HepG2 (cell line): ENCODE data around the gene MPI. TPM values are rescaled to one million over a fixed set of nuclear protein-coding genes. Genes with fewer than 3 reads are reported as not detected.

Experiments
- ATAC-seq: fragments of 200-7000 bp; cut with Tn5 transposase; 3 replicates; pipeline ENCODE4 v1.9.1; 2020; ENCODE audit warnings: mild to moderate bottlenecking, moderate library complexity
- BruUV-seq: library from RNA; stranded (reverse); fragments of 400-500 nt; replicated peaks from 2 replicates; lab custom pipeline; 2021; lab: Mats Ljungman, UMichigan
- CTCF ChIA-PET: fragments of 300-600 bp; formaldehyde crosslinking; extraction: SDS; loops from one replicate; lab custom pipeline; 2021; ENCODE audit warnings: low total read pairs, inconsistent platforms, low intra/inter-chr PET ratio; lab: Yijun Ruan, JAX
- POLR2A ChIA-PET: fragments of 350-600 bp; sonication (Branson Sonifier 250); formaldehyde crosslinking; loops from one replicate; lab custom pipeline; 2020; ENCODE audit warnings: antibody characterized with exemption, inconsistent platforms; lab: Yijun Ruan, JAX
- DNase-seq: peaks from one replicate; pipeline ENCODE4 v3.0.0-alpha.2; 2015; ENCODE audit warnings: low spot score
- FAIRE-seq: peaks from 3 replicates; lab custom pipeline; 2011; peaks lifted over from hg19 to GRCh38; lab: Jason Lieb, UNC
- H2AFZ ChIP-seq: one replicate; pipeline ENCODE4 v1.6.1; 2011; ENCODE audit warnings: low read length, inconsistent platforms
- H3K27ac ChIP-seq: fragments of 300-600 bp; 3 replicates; pipeline ENCODE4 v1.8.0; 2011; ENCODE audit warnings: mixed run types, mild to moderate bottlenecking, mixed read lengths, low read length, inconsistent platforms; ENCODE audit not compliant: insufficient read depth; ENCODE audit errors: extremely low read length
- H3K27me3 ChIP-seq, 2 experiments: fragments of 200-600 bp in 1 of 2; 2 replicates in 1 of 2; 3 replicates in 1 of 2; pipeline versions ENCODE4 v1.6.0 to v1.8.0; 2011; ENCODE audit warnings: low read length in 2 of 2, mild to moderate bottlenecking in 2 of 2, moderate library complexity in 2 of 2, inconsistent platforms in 1 of 2; ENCODE audit not compliant: insufficient read depth in 2 of 2, control insufficient read depth in 1 of 2
- H3K36me3 ChIP-seq, 2 experiments: fragments of 200-600 bp in 1 of 2; replicated peaks in 1 of 2; 2 replicates in 1 of 2; 3 replicates in 1 of 2; pipeline versions ENCODE4 v1.5.1 to v1.8.0; 2011; ENCODE audit warnings: low read length in 2 of 2, inconsistent platforms in 1 of 2; ENCODE audit not compliant: insufficient read depth in 2 of 2, control insufficient read depth in 1 of 2
- H3K4me1 ChIP-seq: 2 replicates; pipeline ENCODE4 v1.5.1; 2012; ENCODE audit warnings: low read length, inconsistent platforms; ENCODE audit not compliant: insufficient read depth
- H3K4me2 ChIP-seq: 2 replicates; pipeline ENCODE4 v1.6.0; 2011; ENCODE audit warnings: low read depth, low read length, inconsistent platforms
- H3K4me3 ChIP-seq, 3 experiments: fragments of 200-600 bp in 1 of 3; sonication (generic), shearing (Covaris generic) in 1 of 3; replicated peaks in 1 of 3; 2 replicates each; pipeline ENCODE4 v1.5.1; 2011 to 2016; ENCODE audit warnings: low read length in 3 of 3, inconsistent platforms in 2 of 3, low read depth in 2 of 3, mild to moderate bottlenecking in 2 of 3, control low read depth in 1 of 3, mixed read lengths in 1 of 3; ENCODE audit not compliant: insufficient read depth in 1 of 3
- H3K79me2 ChIP-seq: one replicate; pipeline ENCODE4 v1.6.1; 2011; ENCODE audit warnings: low read length, inconsistent platforms; ENCODE audit not compliant: insufficient read depth
- H3K9ac ChIP-seq: 2 replicates; pipeline ENCODE4 v1.6.0; 2011; ENCODE audit warnings: mild to moderate bottlenecking, low read depth, low read length, inconsistent platforms; ENCODE audit not compliant: insufficient read depth
- H3K9me3 ChIP-seq: 2 replicates; pipeline ENCODE4 v1.5.1; 2012; ENCODE audit warnings: mild to moderate bottlenecking, low read length
- H4K20me1 ChIP-seq: 2 replicates; pipeline ENCODE4 v1.6.0; 2011; ENCODE audit warnings: inconsistent platforms, mild to moderate bottlenecking, low read length, moderate library complexity; ENCODE audit not compliant: insufficient read depth
- NKX3-1 ChIP-seq: sonication (generic); formaldehyde crosslinking; IDR thresholded peaks from 2 replicates; pipeline ENCODE4 v1.5.0; 2020; ENCODE audit warnings: missing genetic modification reagents
- RBFOX2 ChIP-seq: fragments of 200-400 bp; formaldehyde crosslinking; IDR thresholded peaks from 2 replicates; pipeline ENCODE4 v1.6.1; 2017; ENCODE audit warnings: low read depth, mild to moderate bottlenecking, low read length
- ZNF121 ChIP-seq: sonication (generic); formaldehyde crosslinking; IDR thresholded peaks from 2 replicates; pipeline ENCODE4 v1.5.0; 2020; ENCODE audit warnings: mild to moderate bottlenecking, missing genetic modification reagents
- ZNF619 ChIP-seq: sonication (generic); formaldehyde crosslinking; IDR thresholded peaks from 2 replicates; pipeline ENCODE4 v1.4.0; 2020; ENCODE audit warnings: mild to moderate bottlenecking, missing genetic modification reagents
- ZSCAN20 ChIP-seq: sonication (generic); formaldehyde crosslinking; IDR thresholded peaks from 2 replicates; pipeline ENCODE4 v1.4.0; 2020; ENCODE audit warnings: missing genetic modification reagents, mild to moderate bottlenecking, borderline replicate concordance
- WGBS: methylation state at CpG from one replicate; pipeline ENCODE4 v1.1.6; 2017; ENCODE audit warnings: low lambda C conversion rate; 5-methylcytosine and 5-hydroxymethylcytosine counted together
- in situ Hi-C: cut with HindIII; loops from 2 replicates; pipeline ENCODE4 v1.10.0; 2017; ENCODE audit warnings: low pct_unique_long_range_greater_than_20kb; ENCODE audit not compliant: extremely low pct_ligation_motif_present
- intact Hi-C: fragments of 100-400 bp; cut with micrococcal nuclease; formaldehyde crosslinking; loops from one replicate; pipeline ENCODE4 v1.10.0; 2022; ENCODE audit not compliant: unreplicated experiment
- polyA plus RNA-seq, 8 experiments: library from polyadenylated mRNA; depleted of rRNA in 3 of 8; stranded (reverse) in 7 of 8; unstranded in 1 of 8; fragments of >200 nt; fragmentation: Illumina TruSeq in 4 of 8; extraction: Trizol in 4 of 8; gene quantifications; 2 replicates each; pipeline versions ENCODE4 v1.2.1 to v1.2.3, GENCODE V29; 2011 to 2016; ENCODE audit warnings: low read depth in 4 of 8, missing spikeins in 1 of 8, mixed read lengths in 1 of 8; ENCODE audit not compliant: insufficient read depth in 1 of 8
- total RNA-seq, 5 experiments: library from RNA; depleted of rRNA; stranded (reverse); fragments of >200 nt; fragmentation: Illumina TruSeq; extraction: Trizol; gene quantifications; 2 replicates each; pipeline ENCODE4 v1.2.3, GENCODE V29; 2016; ENCODE audit warnings: low read depth in 1 of 5
- TF ChIP-seq, protein P1 (sequence below): sonication (generic); formaldehyde crosslinking; IDR thresholded peaks from 2 replicates; pipeline ENCODE4 v1.5.0; 2020; ENCODE audit warnings: missing genetic modification reagents

Gene MPI
- total and polyA plus RNA-seq, 2 of the 13 experiments (the other 11 are each of a cell fraction or from before 2014, with no cell fraction given): 36.9 to 63.5 TPM

DNA sequence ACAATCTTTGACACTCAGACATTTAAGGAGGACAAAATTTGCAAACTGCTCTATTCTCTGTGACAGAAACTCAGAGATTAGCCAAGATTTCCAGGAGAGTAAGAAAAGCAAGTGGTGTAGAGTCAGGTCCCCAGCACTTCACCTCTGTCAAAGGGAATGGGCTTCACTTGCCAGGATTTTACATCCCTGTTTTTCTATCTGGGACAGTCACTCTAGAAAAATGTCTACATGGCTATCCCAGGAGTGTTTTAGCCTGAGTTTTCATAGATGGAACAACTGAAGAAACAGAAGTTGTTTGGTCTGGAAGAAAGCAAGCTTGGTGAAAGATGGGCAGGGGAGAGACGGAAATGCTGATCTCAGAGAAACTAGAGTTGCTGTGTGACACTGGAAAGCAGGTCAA lies 13.8 kb downstream of the MPI start (continued):
- TF ChIP-seq ZSCAN20 (CRISPR knock-in tag): no peak
- no peak for TF ChIP-seq NKX3-1 (CRISPR knock-in tag)
- TF ChIP-seq RBFOX2: no peak
- TF ChIP-seq ZNF619 (CRISPR knock-in tag): no peak

DNA sequence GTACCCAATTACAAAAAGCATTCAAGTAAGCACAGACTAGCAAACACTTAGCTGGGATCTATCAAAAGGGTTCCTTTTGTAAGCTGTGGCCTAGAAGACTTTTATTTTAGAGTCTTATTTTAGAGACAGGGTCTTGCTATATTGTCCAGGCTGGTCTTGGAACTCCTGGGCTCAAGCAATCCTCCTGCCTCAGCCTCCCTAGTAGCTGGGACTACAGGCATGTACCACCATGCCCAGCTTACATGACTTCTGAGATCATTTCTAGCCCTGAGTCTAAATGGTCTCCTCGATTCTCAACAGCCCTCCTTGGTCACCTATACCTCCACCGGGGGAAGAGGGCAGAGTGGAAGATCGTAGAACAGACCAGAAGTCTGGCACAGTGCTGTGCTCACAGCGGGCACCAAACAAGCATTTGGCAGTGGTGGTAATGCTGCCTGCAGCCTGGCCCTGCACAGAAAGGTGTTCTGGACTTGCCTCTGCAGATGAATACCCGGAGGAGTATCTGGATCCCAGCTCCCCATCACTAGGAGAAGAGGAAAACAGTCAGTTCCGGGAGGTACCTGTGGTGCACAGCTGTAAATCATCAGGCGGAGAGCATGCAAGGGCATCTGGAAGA lies 14.5 kb downstream of the MPI start:
- Histone ChIP-seq H3K4me1 (peaks cover 36% of the 10 kb centered on the region), H3K79me2 (peaks cover 16% of the 10 kb centered on the region), H4K20me1 (no peaks in the 10 kb centered on the region), H3K36me3 (peaks cover 17 to 47% of the 10 kb centered on the region in 2 experiments), H3K4me2 (no peak overlapping the region), H3K27ac (no peak overlapping the region), H3K4me3 (no peak overlapping the region), H3K9me3 (no peaks in the 10 kb centered on the region), H2AFZ (no peak overlapping the region), H3K27me3 (no peaks in the 10 kb centered on the region; a peak in 1 of 5 replicates), H3K9ac (no peak overlapping the region)
- DNase-seq (no peak), FAIRE-seq (no peak), ATAC-seq (no peak)
- no TSS peak for BruUV-seq
- POLR2A ChIA-PET: no interaction called here
- 98% methylated on average over 6 of the region's 7 CpGs for WGBS
- TF ChIP-seq ZNF121: peak; percentile 48; the same call in 1 of the 2 replicates
- TF ChIP-seq, protein P1, sequence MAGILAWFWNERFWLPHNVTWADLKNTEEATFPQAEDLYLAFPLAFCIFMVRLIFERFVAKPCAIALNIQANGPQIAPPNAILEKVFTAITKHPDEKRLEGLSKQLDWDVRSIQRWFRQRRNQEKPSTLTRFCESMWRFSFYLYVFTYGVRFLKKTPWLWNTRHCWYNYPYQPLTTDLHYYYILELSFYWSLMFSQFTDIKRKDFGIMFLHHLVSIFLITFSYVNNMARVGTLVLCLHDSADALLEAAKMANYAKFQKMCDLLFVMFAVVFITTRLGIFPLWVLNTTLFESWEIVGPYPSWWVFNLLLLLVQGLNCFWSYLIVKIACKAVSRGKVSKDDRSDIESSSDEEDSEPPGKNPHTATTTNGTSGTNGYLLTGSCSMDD: no peak
- in situ Hi-C loops: no loop called here
- CTCF ChIA-PET: no interaction called here
- intact Hi-C loops: no loop called here
